H9 (cell line): ENCODE results near the gene DKKL1. TPM values are rescaled to one million over a fixed set of nuclear protein-coding genes. Genes with fewer than 3 reads are reported as not detected.

Experiments used
- DNase-seq: peaks from one replicate; pipeline ENCODE4 v3.0.0-alpha.2; 2017
- H2AFZ ChIP-seq: one replicate; pipeline ENCODE4 v1.6.1; 2013; ENCODE audit warnings: mild to moderate bottlenecking, low read length, control low read depth, moderate library complexity
- H2AK5ac ChIP-seq: 2 replicates; pipeline ENCODE4 v1.6.1; 2013; ENCODE audit warnings: low read length, control low read depth, mixed read lengths; ENCODE audit not compliant: insufficient read length
- H2BK120ac ChIP-seq: one replicate; pipeline ENCODE4 v1.6.1; 2013; ENCODE audit warnings: low read depth, mild to moderate bottlenecking, low read length, control low read depth, inconsistent platforms; ENCODE audit not compliant: poor library complexity, severe bottlenecking
- H2BK12ac ChIP-seq: 2 replicates; pipeline ENCODE4 v1.6.1; 2013; ENCODE audit warnings: low read length, control low read depth, mixed read lengths, low read depth; ENCODE audit not compliant: insufficient read length
- H2BK15ac ChIP-seq: 2 replicates; pipeline ENCODE4 v1.6.1; 2013; ENCODE audit warnings: low read depth, low read length, control low read depth
- H2BK20ac ChIP-seq: one replicate; pipeline ENCODE4 v1.6.1; 2013; ENCODE audit warnings: low read depth, mild to moderate bottlenecking, low read length, control low read depth, inconsistent platforms; ENCODE audit not compliant: poor library complexity, severe bottlenecking
- H2BK5ac ChIP-seq: 2 replicates; pipeline ENCODE4 v1.6.1; 2013; ENCODE audit warnings: low read length, control low read depth, mixed read lengths; ENCODE audit not compliant: insufficient read length
- H3K14ac ChIP-seq: 2 replicates; pipeline ENCODE4 v1.6.1; 2013; ENCODE audit warnings: low read length, control low read depth; ENCODE audit not compliant: insufficient read depth
- H3K18ac ChIP-seq: 2 replicates; pipeline ENCODE4 v1.6.1; 2013; ENCODE audit warnings: low read depth, mild to moderate bottlenecking, mixed read lengths, low read length, control low read depth; ENCODE audit not compliant: insufficient read length
- H3K23ac ChIP-seq: 2 replicates; pipeline ENCODE4 v1.6.1; 2013; ENCODE audit warnings: low read length, control low read depth, mixed read lengths, low read depth; ENCODE audit not compliant: insufficient read length
- H3K23me2 ChIP-seq: 2 replicates; pipeline ENCODE4 v1.6.1; 2013; ENCODE audit warnings: low read depth, mild to moderate bottlenecking, mixed read lengths, low read length, control low read depth; ENCODE audit not compliant: insufficient read length, poor library complexity, severe bottlenecking
- H3K27ac ChIP-seq: 2 replicates; pipeline ENCODE4 v1.5.1; 2013; ENCODE audit warnings: low read length, control low read depth, mixed read lengths, low read depth; ENCODE audit not compliant: insufficient read length
- H3K27me3 ChIP-seq: 2 replicates; pipeline ENCODE4 v1.6.1; 2013; ENCODE audit warnings: low read length, control low read depth, inconsistent platforms; ENCODE audit not compliant: insufficient read depth
- H3K4ac ChIP-seq: 2 replicates; pipeline ENCODE4 v1.6.1; 2013; ENCODE audit warnings: low read depth, mild to moderate bottlenecking, control low read depth, inconsistent platforms, low read length, moderate library complexity
- H3K4me1 ChIP-seq: 2 replicates; pipeline ENCODE4 v1.6.1; 2013; ENCODE audit warnings: low read length, control low read depth, inconsistent platforms; ENCODE audit not compliant: insufficient read depth
- H3K4me2 ChIP-seq: 2 replicates; pipeline ENCODE4 v1.6.1; 2013; ENCODE audit warnings: low read length, control low read depth, mixed read lengths; ENCODE audit not compliant: insufficient read length, insufficient read depth
- H3K56ac ChIP-seq: 2 replicates; pipeline ENCODE4 v1.6.1; 2013; ENCODE audit warnings: low read depth, mild to moderate bottlenecking, mixed read lengths, low read length, control low read depth; ENCODE audit not compliant: insufficient read length
- H3K79me1 ChIP-seq: 2 replicates; pipeline ENCODE4 v1.6.1; 2013; ENCODE audit warnings: low read depth, mild to moderate bottlenecking, moderate library complexity, low read length, control low read depth, inconsistent platforms; ENCODE audit not compliant: insufficient read depth, poor library complexity, severe bottlenecking
- H3K79me2 ChIP-seq: 2 replicates; pipeline ENCODE4 v1.6.1; 2013; ENCODE audit warnings: low read length, control low read depth, inconsistent platforms; ENCODE audit not compliant: insufficient read depth
- H3K9ac ChIP-seq: 2 replicates; pipeline ENCODE4 v1.6.1; 2013; ENCODE audit warnings: low read length, control low read depth, mixed read lengths; ENCODE audit not compliant: insufficient read length; ENCODE audit errors: extremely low read depth
- H3K9me3 ChIP-seq: one replicate; pipeline ENCODE4 v1.6.1; 2013; ENCODE audit warnings: low read depth, low read length, inconsistent platforms; ENCODE audit not compliant: control insufficient read depth
- H3T11ph ChIP-seq: one replicate; pipeline ENCODE4 v1.6.1; 2013; ENCODE audit warnings: mild to moderate bottlenecking, low read length, control low read depth, inconsistent platforms
- H4K20me1 ChIP-seq: one replicate; pipeline ENCODE4 v1.6.1; 2013; ENCODE audit not compliant: control insufficient read depth, insufficient read length, insufficient read depth
- H4K5ac ChIP-seq: 2 replicates; pipeline ENCODE4 v1.6.1; 2013; ENCODE audit warnings: low read depth, mild to moderate bottlenecking, mixed read lengths, low read length, control low read depth; ENCODE audit not compliant: insufficient read length
- H4K8ac ChIP-seq: replicated peaks from 2 replicates; pipeline ENCODE4 v1.6.1; 2013; ENCODE audit warnings: low read length, control low read depth, mixed read lengths, low read depth; ENCODE audit not compliant: insufficient read length
- H4K91ac ChIP-seq: 2 replicates; pipeline ENCODE4 v1.6.1; 2013; ENCODE audit warnings: low read depth, mild to moderate bottlenecking, moderate library complexity, mixed read lengths, low read length, control low read depth; ENCODE audit not compliant: insufficient read length
- H3K27ac Mint-ChIP-seq, 3 experiments: 2 replicates in 2 of 3; 3 replicates in 1 of 3; pipeline ENCODE4 v1.8.0; 2020 to 2021; ENCODE audit warnings: mixed read lengths in 3 of 3, mild to moderate bottlenecking in 1 of 3, moderate library complexity in 1 of 3
- H3K27me3 Mint-ChIP-seq: 2 replicates; pipeline ENCODE4 v1.8.0; 2021; ENCODE audit warnings: low read depth, mild to moderate bottlenecking, moderate library complexity, mixed read lengths
- H3K36me3 Mint-ChIP-seq, 3 experiments: 2 replicates in 2 of 3; 3 replicates in 1 of 3; pipeline ENCODE4 v1.8.0; 2020 to 2021; ENCODE audit warnings: low read depth in 3 of 3, mixed read lengths in 3 of 3; ENCODE audit not compliant: insufficient read depth in 1 of 3
- H3K4me1 Mint-ChIP-seq, 2 experiments: 2 replicates each; pipeline ENCODE4 v1.8.0; 2020; ENCODE audit warnings: mixed read lengths in 2 of 2
- H3K4me3 Mint-ChIP-seq, 2 experiments: 2 replicates in 1 of 2; 3 replicates in 1 of 2; pipeline ENCODE4 v1.8.0; 2020 to 2021; ENCODE audit warnings: mild to moderate bottlenecking in 2 of 2, mixed read lengths in 2 of 2, moderate library complexity in 1 of 2
- H3K9me3 Mint-ChIP-seq, 2 experiments: 2 replicates in 1 of 2; 3 replicates in 1 of 2; pipeline ENCODE4 v1.8.0; 2020; ENCODE audit warnings: mild to moderate bottlenecking in 2 of 2, mixed read lengths in 2 of 2, moderate library complexity in 1 of 2
- WGBS: extraction: QIAGEN DNeasy Blood & Tissue Kit; methylation state at CpG from one replicate; pipeline ENCODE4 v1.1.7; 2013; ENCODE audit warnings: missing lambda C conversion rate, low lambda C conversion rate, mixed read lengths; ENCODE audit not compliant: insufficient read length; ENCODE audit errors: extremely low coverage; 5-methylcytosine and 5-hydroxymethylcytosine counted together
- total RNA-seq: library from RNA; stranded (reverse); gene quantifications from 2 replicates; pipeline ENCODE4 v1.2.1, GENCODE V29; 2021
- TF ChIP-seq, protein P1 (sequence below): fragments of 200-600 bp; sonication (generic); conservative IDR thresholded peaks from 3 replicates; pipeline ENCODE4 v1.8.0; 2021; ENCODE audit warnings: antibody characterized with exemption, mild to moderate bottlenecking

DKKL1 gene
- total RNA-seq, 1 experiment from 2014 or later = 3.5 TPM

DNA sequence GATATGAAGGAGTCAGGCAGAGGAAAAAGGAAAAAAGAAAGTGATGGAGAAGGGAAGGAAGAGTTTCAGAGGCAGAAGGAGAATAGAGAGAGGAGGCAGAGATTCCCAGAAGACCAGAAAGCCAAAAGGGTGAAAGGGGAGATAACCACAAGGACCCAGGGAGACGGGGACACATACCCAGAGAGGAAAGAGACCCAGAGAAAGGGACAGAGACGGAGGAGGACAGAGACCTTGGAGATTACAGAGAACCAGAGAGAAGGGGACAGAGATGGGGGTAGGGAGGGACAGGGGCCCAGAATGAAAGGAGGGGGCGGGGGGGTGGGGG lies 58.2 kb downstream of the DKKL1 start:
- peaks cover 63 to 76% of the 10 kb centered on the region in 2 experiments for H3K4me1 Mint-ChIP-seq

More for the DNA sequence above, 58.2 kb downstream of the DKKL1 start:
- H4K20me1 ChIP-seq = no peaks in the 10 kb centered on the region
- H2BK15ac ChIP-seq = no peak overlapping the region
- Mint-ChIP-seq H3K27me3 (peaks cover 70% of the 10 kb centered on the region), H3K27ac (no peak overlapping the region), H3K36me3 (no peaks in the 10 kb centered on the region; a peak in 2 of 7 replicates), H3K9me3 (peaks cover 0 to 9% of the 10 kb centered on the region in 2 experiments; a peak in 1 of 5 replicates), H3K4me3 (peak overlapping the region in 1 of 2 experiments; percentile 52; a peak in 3 of 5 replicates)
- H2AK5ac ChIP-seq = no peak overlapping the region
- H3T11ph ChIP-seq = no peak overlapping the region
- H2BK20ac ChIP-seq = no peak overlapping the region
- peaks cover 2% of the 10 kb centered on the region for H3K4me1 ChIP-seq
- WGBS = no CpG with 5 or more reads among the region's 3 CpGs
- no peak overlapping the region for H2AFZ ChIP-seq
- no peak overlapping the region for H3K9ac ChIP-seq
- no peak overlapping the region for H3K56ac ChIP-seq
- DNase-seq = no peak
- no peak overlapping the region for H2BK12ac ChIP-seq
- TF ChIP-seq, protein P1, sequence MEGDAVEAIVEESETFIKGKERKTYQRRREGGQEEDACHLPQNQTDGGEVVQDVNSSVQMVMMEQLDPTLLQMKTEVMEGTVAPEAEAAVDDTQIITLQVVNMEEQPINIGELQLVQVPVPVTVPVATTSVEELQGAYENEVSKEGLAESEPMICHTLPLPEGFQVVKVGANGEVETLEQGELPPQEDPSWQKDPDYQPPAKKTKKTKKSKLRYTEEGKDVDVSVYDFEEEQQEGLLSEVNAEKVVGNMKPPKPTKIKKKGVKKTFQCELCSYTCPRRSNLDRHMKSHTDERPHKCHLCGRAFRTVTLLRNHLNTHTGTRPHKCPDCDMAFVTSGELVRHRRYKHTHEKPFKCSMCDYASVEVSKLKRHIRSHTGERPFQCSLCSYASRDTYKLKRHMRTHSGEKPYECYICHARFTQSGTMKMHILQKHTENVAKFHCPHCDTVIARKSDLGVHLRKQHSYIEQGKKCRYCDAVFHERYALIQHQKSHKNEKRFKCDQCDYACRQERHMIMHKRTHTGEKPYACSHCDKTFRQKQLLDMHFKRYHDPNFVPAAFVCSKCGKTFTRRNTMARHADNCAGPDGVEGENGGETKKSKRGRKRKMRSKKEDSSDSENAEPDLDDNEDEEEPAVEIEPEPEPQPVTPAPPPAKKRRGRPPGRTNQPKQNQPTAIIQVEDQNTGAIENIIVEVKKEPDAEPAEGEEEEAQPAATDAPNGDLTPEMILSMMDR = no peak
- H3K27me3 ChIP-seq = peaks cover 32% of the 10 kb centered on the region; the same call in 1 of the 2 replicates
- H3K79me2 ChIP-seq = no peaks in the 10 kb centered on the region
- H2BK5ac ChIP-seq = no peak overlapping the region
- no peaks in the 10 kb centered on the region for H3K9me3 ChIP-seq
- no peak overlapping the region for H3K14ac ChIP-seq
- no peak overlapping the region for H4K8ac ChIP-seq
- H3K4ac ChIP-seq = no peak overlapping the region
- H3K18ac ChIP-seq = no peak overlapping the region
- no peak overlapping the region for H3K27ac ChIP-seq
- H3K23me2 ChIP-seq = peaks cover 15% of the 10 kb centered on the region
- H4K91ac ChIP-seq = no peak overlapping the region
- no peak overlapping the region for H4K5ac ChIP-seq
- H2BK120ac ChIP-seq = no peak overlapping the region
- no peaks in the 10 kb centered on the region for H3K79me1 ChIP-seq
- H3K23ac ChIP-seq = no peak overlapping the region
- no peak overlapping the region for H3K4me2 ChIP-seq
